ENCODE measurements around the gene CHAT.

Gene CHAT

DNA sequence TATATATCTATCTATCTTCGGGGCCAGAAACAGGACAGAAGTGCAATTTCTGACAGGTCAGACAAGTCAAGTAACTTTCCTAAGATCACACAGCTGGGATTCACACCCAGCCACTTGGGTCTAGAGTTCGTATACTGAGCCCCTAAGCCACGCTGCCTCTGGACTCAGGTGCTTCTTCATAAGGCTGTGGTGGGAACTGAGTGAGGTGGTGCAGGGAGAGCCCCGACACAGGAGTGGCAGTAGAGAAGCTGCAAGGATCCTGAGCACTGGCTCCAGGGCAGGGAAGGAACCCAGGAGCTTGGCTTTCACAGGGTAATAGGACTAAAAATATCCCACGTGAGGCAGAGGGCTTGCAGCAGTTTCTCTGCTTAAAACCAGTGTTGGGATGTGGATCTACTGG is 99.4 kb downstream of the CHAT start:
- Histone ChIP-seq H3K36me3 (ENCODE audit: control insufficient read depth, low read length) (no peaks in the 10 kb centered on the region), H4K20me1 (ENCODE audit: control insufficient read depth, insufficient read depth, low read depth, low read length) (no peaks in the 10 kb centered on the region), H3K27ac (ENCODE audit: low read depth, low read length) (no peak overlapping the region), H3K9me3 (ENCODE audit: control insufficient read depth, insufficient read depth, low read length) (no peaks in the 10 kb centered on the region), H3K27me3 (ENCODE audit: control insufficient read depth, low read length) (peaks cover 7% of the 10 kb centered on the region), H3K4me2 (ENCODE audit: low read length) (no peak overlapping the region), H3K4me1 (ENCODE audit: control insufficient read depth, low read length) (no peaks in the 10 kb centered on the region), H3F3A (ENCODE audit: control insufficient read depth, insufficient read depth) (no peaks in the 10 kb centered on the region), H3K79me2 (ENCODE audit: control insufficient read depth, low read length) (no peaks in the 10 kb centered on the region), H3K4me3 (ENCODE audit: low read length) (no peak overlapping the region), H3K9me2 (replicated peaks; ENCODE audit: control insufficient read depth, low read length) (no peaks in the 10 kb centered on the region)
- TF ChIP-seq EZH2phosphoT487 (IDR thresholded peaks at IDR 0.05; ENCODE audit: borderline replicate concordance, low read length) = no peak
- TF ChIP-seq CTCF (IDR thresholded peaks at IDR 0.05; ENCODE audit: low read depth, low read length, poor library complexity, severe bottlenecking) = no peak
